ENCODE measurements around the gene AASS.

DNA sequence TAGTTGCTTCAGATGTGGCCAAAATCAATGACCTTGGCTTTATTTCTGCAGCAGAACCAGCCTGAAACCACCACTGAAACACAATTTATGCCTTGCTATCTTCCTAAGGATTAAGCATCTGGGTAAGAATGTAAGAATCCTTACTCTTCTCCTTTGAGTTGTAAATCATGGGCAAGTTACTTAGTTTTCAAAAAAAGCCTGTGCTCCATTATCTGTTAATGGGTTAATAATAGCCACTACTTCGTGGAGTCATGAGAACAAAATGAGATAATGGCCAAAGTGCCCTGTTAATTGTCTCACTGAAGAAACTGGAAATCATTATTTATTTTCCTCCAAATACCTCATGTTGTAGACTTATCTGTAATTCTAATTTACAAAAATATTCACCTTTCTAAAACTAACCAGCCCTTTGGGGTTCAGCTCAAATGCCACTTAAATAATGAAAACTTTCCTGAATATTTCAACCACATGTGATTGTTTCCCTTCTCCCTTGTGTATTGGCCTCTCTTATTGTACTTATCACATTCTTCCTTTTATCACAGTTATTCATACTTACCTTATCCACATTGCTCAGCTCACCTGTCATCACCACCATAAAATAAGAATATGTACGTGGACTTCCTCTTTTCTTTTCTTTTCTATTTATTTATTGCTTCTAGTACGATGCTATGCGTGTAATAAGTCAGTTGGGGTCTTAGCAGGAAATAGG is 2.0 kb upstream of the AASS start:
- TF ChIP-seq TAF1 (IDR thresholded peaks at IDR 0.05; ENCODE audit: borderline replicate concordance, insufficient read depth, low read length) (no peak), POLR2AphosphoS5 (IDR thresholded peaks at IDR 0.05; ENCODE audit: low read depth, low read length) (no peak), SIN3A (IDR thresholded peaks at IDR 0.05; ENCODE audit: borderline replicate concordance, insufficient read depth, low read length) (no peak), FOXP2 (optimal IDR thresholded peaks at IDR 0.05; ENCODE audit: borderline replicate concordance, extremely low read depth, extremely low read length, insufficient read depth) (no peak)
- TF ChIP-seq, protein P1, sequence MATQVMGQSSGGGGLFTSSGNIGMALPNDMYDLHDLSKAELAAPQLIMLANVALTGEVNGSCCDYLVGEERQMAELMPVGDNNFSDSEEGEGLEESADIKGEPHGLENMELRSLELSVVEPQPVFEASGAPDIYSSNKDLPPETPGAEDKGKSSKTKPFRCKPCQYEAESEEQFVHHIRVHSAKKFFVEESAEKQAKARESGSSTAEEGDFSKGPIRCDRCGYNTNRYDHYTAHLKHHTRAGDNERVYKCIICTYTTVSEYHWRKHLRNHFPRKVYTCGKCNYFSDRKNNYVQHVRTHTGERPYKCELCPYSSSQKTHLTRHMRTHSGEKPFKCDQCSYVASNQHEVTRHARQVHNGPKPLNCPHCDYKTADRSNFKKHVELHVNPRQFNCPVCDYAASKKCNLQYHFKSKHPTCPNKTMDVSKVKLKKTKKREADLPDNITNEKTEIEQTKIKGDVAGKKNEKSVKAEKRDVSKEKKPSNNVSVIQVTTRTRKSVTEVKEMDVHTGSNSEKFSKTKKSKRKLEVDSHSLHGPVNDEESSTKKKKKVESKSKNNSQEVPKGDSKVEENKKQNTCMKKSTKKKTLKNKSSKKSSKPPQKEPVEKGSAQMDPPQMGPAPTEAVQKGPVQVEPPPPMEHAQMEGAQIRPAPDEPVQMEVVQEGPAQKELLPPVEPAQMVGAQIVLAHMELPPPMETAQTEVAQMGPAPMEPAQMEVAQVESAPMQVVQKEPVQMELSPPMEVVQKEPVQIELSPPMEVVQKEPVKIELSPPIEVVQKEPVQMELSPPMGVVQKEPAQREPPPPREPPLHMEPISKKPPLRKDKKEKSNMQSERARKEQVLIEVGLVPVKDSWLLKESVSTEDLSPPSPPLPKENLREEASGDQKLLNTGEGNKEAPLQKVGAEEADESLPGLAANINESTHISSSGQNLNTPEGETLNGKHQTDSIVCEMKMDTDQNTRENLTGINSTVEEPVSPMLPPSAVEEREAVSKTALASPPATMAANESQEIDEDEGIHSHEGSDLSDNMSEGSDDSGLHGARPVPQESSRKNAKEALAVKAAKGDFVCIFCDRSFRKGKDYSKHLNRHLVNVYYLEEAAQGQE (IDR thresholded peaks at IDR 0.05; ENCODE audit: insufficient read depth in 1 of 2, low read depth in 2 of 2, low read length in 2 of 2) = no peak
